Spleen (tissue), 11 donors: Measurements from ENCODE around the gene VNN1. TPM values are rescaled to one million over a fixed set of nuclear protein-coding genes. Genes with fewer than 3 reads are reported as not detected.

Experiments
- DNase-seq: peaks from one replicate; pipeline ENCODE4 v3.0.0-alpha.2; 2020
- H3K27ac ChIP-seq, 8 donors: fragments of 200-600 bp; sonication (generic) in 7 of 8; 1 replicate in 4 of 8; 2 replicates in 4 of 8; pipeline versions ENCODE4 v1.5.0 to v1.8.0; 2016 to 2021; ENCODE audit warnings: inconsistent platforms in 4 of 8, mild to moderate bottlenecking in 4 of 8, moderate library complexity in 1 of 8
- H3K27me3 ChIP-seq, 7 donors: fragments of 200-600 bp; sonication (generic) in 6 of 7; replicated peaks in 1 of 7; 1 replicate in 4 of 7; 2 replicates in 3 of 7; pipeline versions ENCODE4 v1.5.0 to v1.8.0; 2016 to 2021; ENCODE audit warnings: inconsistent platforms in 3 of 7, mild to moderate bottlenecking in 1 of 7
- H3K36me3 ChIP-seq, 6 donors: fragments of 200-600 bp; sonication (generic) in 5 of 6; 1 replicate in 4 of 6; 2 replicates in 2 of 6; pipeline versions ENCODE4 v1.5.0 to v1.8.0; 2016 to 2021; ENCODE audit warnings: inconsistent platforms in 2 of 6
- H3K4me1 ChIP-seq, 6 donors: fragments of 200-600 bp; sonication (generic) in 5 of 6; 1 replicate in 3 of 6; 2 replicates in 3 of 6; pipeline versions ENCODE4 v1.5.0 to v1.8.0; 2016 to 2021; ENCODE audit warnings: inconsistent platforms in 3 of 6
- H3K4me3 ChIP-seq, 8 donors: fragments of 200-600 bp; sonication (generic) in 7 of 8; 1 replicate in 4 of 8; 2 replicates in 4 of 8; pipeline versions ENCODE4 v1.5.0 to v1.8.0; 2016 to 2021; ENCODE audit warnings: inconsistent platforms in 4 of 8, mild to moderate bottlenecking in 4 of 8, moderate library complexity in 2 of 8
- H3K9me3 ChIP-seq, 8 donors: fragments of 200-600 bp; sonication (generic) in 7 of 8; 1 replicate in 4 of 8; 2 replicates in 4 of 8; pipeline versions ENCODE4 v1.5.0 to v1.8.0; 2016 to 2021; ENCODE audit warnings: inconsistent platforms in 4 of 8
- POLR2A ChIP-seq, 3 donors: fragments of 450-650 bp; IDR thresholded peaks; one replicate each; pipeline ENCODE4 v1.5.1; 2017; ENCODE audit warnings: antibody characterized with exemption in 3 of 3, mild to moderate bottlenecking in 1 of 3
- POLR2AphosphoS5 ChIP-seq, 3 donors: sonication (generic); formaldehyde crosslinking; IDR thresholded peaks; one replicate each; pipeline ENCODE4 v1.5.1; 2017; ENCODE audit warnings: antibody characterized with exemption in 3 of 3
- WGBS, 5 donors: extraction: QIAGEN DNeasy Blood & Tissue Kit in 3 of 5; methylation state at CpG; one replicate each; pipeline versions ENCODE4 v1.1.5 to v1.1.7; 2013 to 2018; 5-methylcytosine and 5-hydroxymethylcytosine counted together
- intact Hi-C: fragments of 100-400 bp; cut with DNase I; formaldehyde crosslinking; loops from one replicate; pipeline ENCODE4 v1.15.0; 2023; ENCODE audit warnings: low total_unique reads
- polyA plus RNA-seq, 3 donors: library from polyadenylated mRNA; stranded (reverse); fragments of 200-250 nt; gene quantifications; one replicate each; pipeline ENCODE4 v1.2.1, GENCODE V29; 2013
- total RNA-seq, 7 donors: library from RNA; depleted of rRNA in 3 of 7; stranded (reverse); fragments of >200 nt in 3 of 7; fragmentation: NEBNext Ultra II Directional in 4 of 7; extraction: Animal tissue kit (Norgen Biotek cat#: 25700) in 4 of 7; gene quantifications; one replicate each; pipeline versions ENCODE4 v1.1.0 to v1.2.1, GENCODE V29; 2016 to 2021
- TF ChIP-seq, protein P1 (sequence below), 11 experiments: fragments of 200-600 bp in 7 of 11; fragments of 450-650 bp in 4 of 11; sonication (generic) in 4 of 11; IDR thresholded peaks in 8 of 11; conservative IDR thresholded peaks in 3 of 11; 1 replicate in 7 of 11; 2 replicates in 4 of 11; pipeline versions ENCODE4 v1.4.0 to v1.8.0; 2016 to 2021; ENCODE audit warnings: antibody characterized with exemption in 11 of 11, inconsistent platforms in 4 of 11, mild to moderate bottlenecking in 1 of 11
- donor health status: healthy with polysubstance abuse.
- donor health status: DM: no; HTN: no; CAD: no; lungs with moderate emphysema.
- donor health status: DM: no; HTN: no; CAD: no.
- donor health status: Bipolar disorder and iron deficiency.
- donor health status: healthy.
- donor health status: DM: no; HTN: no; CAD: no.
- donor health status: DM: yes; HTN: yes; CAD: no.

VNN1 gene
- total and polyA plus RNA-seq, 10 donors: 2.3 to 44.2 (median 7.2) TPM

- no peaks in the 10 kb centered on the region for H3K27me3 ChIP-seq
- no peak for DNase-seq
- H3K36me3 ChIP-seq: peaks cover 0 to 39% (median 0%) of the 10 kb centered on the region in 6 donors
- H3K4me1 ChIP-seq: peaks cover 0 to 3% (median 0%) of the 10 kb centered on the region in 6 donors
- TF ChIP-seq, protein P1, sequence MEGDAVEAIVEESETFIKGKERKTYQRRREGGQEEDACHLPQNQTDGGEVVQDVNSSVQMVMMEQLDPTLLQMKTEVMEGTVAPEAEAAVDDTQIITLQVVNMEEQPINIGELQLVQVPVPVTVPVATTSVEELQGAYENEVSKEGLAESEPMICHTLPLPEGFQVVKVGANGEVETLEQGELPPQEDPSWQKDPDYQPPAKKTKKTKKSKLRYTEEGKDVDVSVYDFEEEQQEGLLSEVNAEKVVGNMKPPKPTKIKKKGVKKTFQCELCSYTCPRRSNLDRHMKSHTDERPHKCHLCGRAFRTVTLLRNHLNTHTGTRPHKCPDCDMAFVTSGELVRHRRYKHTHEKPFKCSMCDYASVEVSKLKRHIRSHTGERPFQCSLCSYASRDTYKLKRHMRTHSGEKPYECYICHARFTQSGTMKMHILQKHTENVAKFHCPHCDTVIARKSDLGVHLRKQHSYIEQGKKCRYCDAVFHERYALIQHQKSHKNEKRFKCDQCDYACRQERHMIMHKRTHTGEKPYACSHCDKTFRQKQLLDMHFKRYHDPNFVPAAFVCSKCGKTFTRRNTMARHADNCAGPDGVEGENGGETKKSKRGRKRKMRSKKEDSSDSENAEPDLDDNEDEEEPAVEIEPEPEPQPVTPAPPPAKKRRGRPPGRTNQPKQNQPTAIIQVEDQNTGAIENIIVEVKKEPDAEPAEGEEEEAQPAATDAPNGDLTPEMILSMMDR (IDR thresholded peaks at IDR 0.05 in 8 of 11, conservative IDR thresholded peaks at IDR 0.05 in 3 of 11): no peak
- TF ChIP-seq POLR2AphosphoS5 (IDR thresholded peaks at IDR 0.05) (no peak), POLR2A (IDR thresholded peaks at IDR 0.05) (no peak)
- H3K9me3 ChIP-seq: no peaks in the 10 kb centered on the region
- H3K4me3 ChIP-seq: no peak overlapping the region
- intact Hi-C loops: no loop called here
- 89 to 95% (median 94%) methylated on average over 10 of the region's 10 CpGs for WGBS, 5 donors
- no peak overlapping the region for H3K27ac ChIP-seq
Measured at GRCh38 chr6:132719736-132720448, 6.0 kb upstream of the VNN1 start.

GRCh38 chr6:132715881-132716637 lies 2.2 kb upstream of the VNN1 start:
- Histone ChIP-seq H3K4me3 (no peak overlapping the region), H3K4me1 (peaks cover 0 to 18% (median 0%) of the 10 kb centered on the region in 6 donors), H3K36me3 (peaks cover 0 to under 1% (median 0%) of the 10 kb centered on the region in 6 donors), H3K9me3 (no peaks in the 10 kb centered on the region), H3K27me3 (no peaks in the 10 kb centered on the region), H3K27ac (peak overlapping the region in 1 of 8 donors; percentile 91)
- intact Hi-C loops: no loop called here
- 72 to 81% (median 77%) methylated on average over 9 of the region's 9 CpGs for WGBS, 5 donors
- TF ChIP-seq, protein P1 (IDR thresholded peaks at IDR 0.05 in 8 of 11, conservative IDR thresholded peaks at IDR 0.05 in 3 of 11): no peak
- TF ChIP-seq POLR2AphosphoS5 (IDR thresholded peaks at IDR 0.05): no peak
- TF ChIP-seq POLR2A (IDR thresholded peaks at IDR 0.05): no peak
- no peak for DNase-seq

DNA sequence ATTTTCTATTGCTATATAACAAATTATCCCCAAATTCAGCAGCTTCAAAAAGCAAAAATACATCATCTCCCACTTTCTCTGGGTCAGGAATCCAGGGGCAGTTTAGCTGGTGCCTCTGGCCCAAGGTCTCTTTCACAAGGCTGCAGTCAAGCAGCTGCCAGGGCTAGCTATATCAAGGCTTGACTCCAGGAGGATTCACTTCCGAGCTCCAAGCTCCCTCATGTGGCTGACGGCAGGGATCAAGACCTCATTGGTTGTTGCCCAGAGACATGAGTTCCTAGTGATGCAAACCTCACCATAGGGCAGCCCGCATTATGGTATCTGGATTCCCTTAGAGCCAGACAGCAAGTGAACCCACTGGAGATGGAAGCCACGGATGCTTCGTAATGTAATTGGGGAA lies 1.3 kb upstream of the VNN1 start:
- Histone ChIP-seq H3K4me3 (no peak overlapping the region), H3K27me3 (no peaks in the 10 kb centered on the region), H3K36me3 (no peaks in the 10 kb centered on the region), H3K27ac (peak overlapping the region in 2 of 8 donors; percentile 89 to 91), H3K4me1 (peaks cover 0 to 18% (median 0%) of the 10 kb centered on the region in 6 donors), H3K9me3 (no peaks in the 10 kb centered on the region)
- intact Hi-C loops: no loop called here
- TF ChIP-seq, protein P1 (IDR thresholded peaks at IDR 0.05 in 8 of 11, conservative IDR thresholded peaks at IDR 0.05 in 3 of 11): no peak
- TF ChIP-seq POLR2AphosphoS5 (IDR thresholded peaks at IDR 0.05) (no peak), POLR2A (IDR thresholded peaks at IDR 0.05) (no peak)
- no peak for DNase-seq
- WGBS, 5 donors: 76 to 83% (median 78%) methylated on average over 5 of the region's 5 CpGs

DNA sequence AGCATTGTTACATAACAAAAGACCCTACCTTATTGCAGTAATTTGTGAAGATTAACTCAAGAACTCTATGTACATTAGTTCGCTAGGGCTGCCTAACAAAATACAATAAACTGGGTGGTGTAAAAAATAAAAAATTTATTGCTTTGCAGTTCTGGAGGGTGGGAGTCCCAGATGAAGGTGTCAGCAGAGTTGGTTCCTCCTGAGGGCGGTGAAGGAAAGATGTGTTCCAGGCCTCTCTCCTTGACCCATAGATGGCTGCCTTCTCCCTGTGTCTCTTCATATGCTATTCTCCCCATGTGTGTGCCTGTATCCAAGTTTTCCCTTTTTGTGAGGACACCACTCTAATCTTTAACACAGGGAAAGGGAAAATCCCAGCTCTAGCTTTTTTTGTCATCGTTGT lies 305 bp upstream of the VNN1 start:
- Histone ChIP-seq H3K27me3 (no peaks in the 10 kb centered on the region), H3K9me3 (no peaks in the 10 kb centered on the region), H3K36me3 (no peaks in the 10 kb centered on the region), H3K4me3 (peak overlapping the region in 2 of 8 donors; percentile 9 to 47), H3K4me1 (peaks cover 0 to 18% (median 0%) of the 10 kb centered on the region in 6 donors), H3K27ac (peak overlapping the region in 7 of 8 donors; percentile 66 to 91 (median 88))
- intact Hi-C loops: no loop called here
- no peak for DNase-seq
- TF ChIP-seq, protein P1 (IDR thresholded peaks at IDR 0.05 in 8 of 11, conservative IDR thresholded peaks at IDR 0.05 in 3 of 11): no peak
- TF ChIP-seq POLR2A (IDR thresholded peaks at IDR 0.05): no peak
- TF ChIP-seq POLR2AphosphoS5 (IDR thresholded peaks at IDR 0.05): no peak
- 70 to 82% (median 77%) methylated on average over 3 of the region's 3 CpGs for WGBS, 5 donors
